ENCODE measurements around the gene MLH1. TPM values are rescaled to one million over a fixed set of nuclear protein-coding genes. Genes with fewer than 3 reads are reported as not detected.
"Not testable (repeated sequence)": the region's sequence is repeated elsewhere in the genome, so short reads cannot be mapped to it uniquely, and the experiment has no call there.

MLH1 gene
- total and polyA plus RNA-seq, 2 experiments from 2014 or later = 28.1 to 37.7 TPM

DNA sequence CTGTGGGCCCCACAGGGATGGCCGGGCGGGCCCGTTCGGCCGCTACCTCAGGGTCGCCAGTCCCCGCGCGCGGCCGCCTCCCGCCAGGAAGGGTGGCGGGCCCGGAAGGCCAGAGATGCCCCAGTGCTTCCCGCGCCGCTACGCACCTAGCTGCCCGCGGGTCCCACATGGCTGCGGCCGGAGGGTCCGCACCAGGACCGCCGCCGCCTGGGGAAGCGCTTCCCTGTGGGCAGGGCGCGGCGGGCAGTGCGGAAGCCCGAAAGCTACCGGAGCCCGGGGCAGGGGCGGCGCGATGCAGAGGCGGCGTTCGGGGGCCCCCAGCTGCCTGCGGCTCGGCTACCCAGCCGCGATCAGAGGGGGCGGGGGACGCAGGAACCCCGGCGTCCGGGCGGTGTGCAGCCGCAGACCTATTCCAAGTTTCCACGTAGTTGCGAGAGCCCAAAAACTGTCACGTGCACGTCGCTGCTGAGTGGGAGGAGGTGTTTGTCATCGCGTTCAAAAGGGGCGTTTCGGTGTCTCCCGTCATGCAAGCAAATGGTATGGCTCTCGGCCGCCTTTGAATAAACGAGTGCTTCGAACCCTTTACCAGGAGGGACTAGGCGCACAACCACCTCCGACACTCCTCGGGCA is 48.6 kb upstream of the MLH1 start, which contains the start of gene TRANK1:
Gene TRANK1, minus strand, starts transcription at position 414 of the 630 bp plus-strand sequence. Its CDS starts 245 bp downstream, at position 169.
- Histone ChIP-seq H3K9me2 (replicated peaks; ENCODE audit: insufficient read depth) (no peaks in the 10 kb centered on the region), H3K4me2 (peak within 1 kb of the TSS; percentile 94), H2AFZ (peak within 1 kb of the TSS; percentile 96), H3K4me3 (peak within 1 kb of the TSS; percentile 69), H3K27ac (peak within 1 kb of the TSS; percentile 84), H3K9me3 (ENCODE audit: low read depth) (no peaks in the 10 kb centered on the region), H3K79me2 (peaks cover 32% of the 10 kb centered on the region), H3K27me3 (no peaks in the 10 kb centered on the region), H3K4me1 (ENCODE audit: insufficient read depth) (peaks cover 25% of the 10 kb centered on the region), H4K20me1 (ENCODE audit: insufficient read depth, poor library complexity, severe bottlenecking) (no peaks in the 10 kb centered on the region), H3K36me3 (replicated peaks; ENCODE audit: insufficient read depth, low read depth) (no peaks in the 10 kb centered on the region)
- 3% methylated on average over 45 of the region's 68 CpGs for WGBS (ENCODE audit: low lambda C conversion rate, missing lambda C conversion rate)
- TF ChIP-seq EZH2phosphoT487 (IDR thresholded peaks at IDR 0.05; ENCODE audit: low read depth, severe bottlenecking, unreplicated experiment) = no peak
- TF ChIP-seq EZH2 (IDR thresholded peaks at IDR 0.05; ENCODE audit: borderline replicate concordance) = no peak
- TF ChIP-seq, protein P1, sequence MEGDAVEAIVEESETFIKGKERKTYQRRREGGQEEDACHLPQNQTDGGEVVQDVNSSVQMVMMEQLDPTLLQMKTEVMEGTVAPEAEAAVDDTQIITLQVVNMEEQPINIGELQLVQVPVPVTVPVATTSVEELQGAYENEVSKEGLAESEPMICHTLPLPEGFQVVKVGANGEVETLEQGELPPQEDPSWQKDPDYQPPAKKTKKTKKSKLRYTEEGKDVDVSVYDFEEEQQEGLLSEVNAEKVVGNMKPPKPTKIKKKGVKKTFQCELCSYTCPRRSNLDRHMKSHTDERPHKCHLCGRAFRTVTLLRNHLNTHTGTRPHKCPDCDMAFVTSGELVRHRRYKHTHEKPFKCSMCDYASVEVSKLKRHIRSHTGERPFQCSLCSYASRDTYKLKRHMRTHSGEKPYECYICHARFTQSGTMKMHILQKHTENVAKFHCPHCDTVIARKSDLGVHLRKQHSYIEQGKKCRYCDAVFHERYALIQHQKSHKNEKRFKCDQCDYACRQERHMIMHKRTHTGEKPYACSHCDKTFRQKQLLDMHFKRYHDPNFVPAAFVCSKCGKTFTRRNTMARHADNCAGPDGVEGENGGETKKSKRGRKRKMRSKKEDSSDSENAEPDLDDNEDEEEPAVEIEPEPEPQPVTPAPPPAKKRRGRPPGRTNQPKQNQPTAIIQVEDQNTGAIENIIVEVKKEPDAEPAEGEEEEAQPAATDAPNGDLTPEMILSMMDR (IDR thresholded peaks at IDR 0.05; ENCODE audit: poor library complexity) = no peak
- DNase-seq (ENCODE audit: low spot score) = peak; percentile 75

DNA sequence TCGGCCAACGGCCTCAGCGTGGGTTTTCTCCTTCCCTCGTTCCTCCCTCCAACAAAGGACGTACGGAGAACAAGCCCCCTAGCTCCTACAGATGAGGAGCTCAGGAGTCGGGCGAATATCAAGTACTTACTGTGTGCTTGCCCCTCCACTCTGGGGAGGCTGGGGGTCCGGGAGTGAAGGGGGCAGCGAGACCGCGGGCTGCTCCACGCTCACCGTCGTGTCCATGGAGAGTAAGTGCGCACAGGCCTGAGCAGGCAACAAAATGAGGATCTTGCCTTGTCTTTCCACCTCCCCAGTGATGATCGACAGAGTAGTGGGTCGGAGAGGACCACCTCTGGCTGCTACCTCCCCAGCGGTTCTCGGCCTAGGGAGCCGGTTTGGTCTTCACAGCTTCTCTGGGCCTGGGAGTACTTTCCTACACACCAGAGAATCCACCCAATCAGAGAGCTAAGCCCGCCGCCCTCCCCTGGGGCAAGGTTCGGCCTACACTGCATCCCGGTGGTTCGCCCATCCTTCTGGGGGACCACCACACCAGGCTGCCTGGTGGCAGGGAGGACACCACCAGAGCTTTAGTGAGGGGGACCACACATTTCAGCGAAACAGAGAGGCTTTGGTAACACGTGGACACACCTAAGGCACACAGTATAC is 47.9 kb upstream of the MLH1 start:
- Histone ChIP-seq H3K79me2 (peaks cover 27% of the 10 kb centered on the region), H3K4me3 (no peak overlapping the region), H3K4me2 (peak overlapping the region; percentile 94), H3K9me3 (ENCODE audit: low read depth) (no peaks in the 10 kb centered on the region), H3K27me3 (no peaks in the 10 kb centered on the region), H3K9me2 (replicated peaks; ENCODE audit: insufficient read depth) (no peaks in the 10 kb centered on the region), H2AFZ (peak overlapping the region; percentile 96), H4K20me1 (ENCODE audit: insufficient read depth, poor library complexity, severe bottlenecking) (no peaks in the 10 kb centered on the region), H3K4me1 (ENCODE audit: insufficient read depth) (peaks cover 25% of the 10 kb centered on the region), H3K27ac (no peak overlapping the region), H3K36me3 (replicated peaks; ENCODE audit: insufficient read depth, low read depth) (no peaks in the 10 kb centered on the region)
- WGBS (ENCODE audit: low lambda C conversion rate, missing lambda C conversion rate) = 93% methylated on average over 27 of the region's 28 CpGs
- DNase-seq (ENCODE audit: low spot score) = no peak
- no peak for TF ChIP-seq EZH2 (IDR thresholded peaks at IDR 0.05; ENCODE audit: borderline replicate concordance)
- TF ChIP-seq EZH2phosphoT487 (IDR thresholded peaks at IDR 0.05; ENCODE audit: low read depth, severe bottlenecking, unreplicated experiment) = no peak

DNA sequence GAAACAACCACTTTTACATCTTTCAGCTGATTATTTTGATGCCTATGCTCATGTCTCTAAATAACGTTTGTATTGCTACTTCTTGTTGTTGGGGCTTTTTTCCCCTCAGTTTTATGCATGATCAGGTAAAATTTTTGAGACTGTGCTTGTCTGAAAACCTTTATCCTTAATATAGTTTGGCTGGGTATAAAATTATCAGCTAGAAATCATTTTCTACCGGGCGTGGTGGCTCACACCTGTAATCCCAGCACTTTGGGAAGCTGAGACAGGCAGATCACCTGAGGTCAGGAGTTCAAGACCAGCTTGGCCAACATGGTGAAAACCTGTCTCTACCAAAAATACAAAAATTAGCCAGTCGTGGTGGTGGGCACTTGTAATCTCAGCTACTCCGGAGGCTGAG is 45.5 kb upstream of the MLH1 start:
- not testable (repeated sequence) for H2AFZ ChIP-seq; H3K36me3 ChIP-seq (replicated peaks; ENCODE audit: insufficient read depth, low read depth); DNase-seq (ENCODE audit: low spot score); H4K20me1 ChIP-seq (ENCODE audit: insufficient read depth, poor library complexity, severe bottlenecking); H3K27me3 ChIP-seq; H3K4me1 ChIP-seq (ENCODE audit: insufficient read depth); H3K9me3 ChIP-seq (ENCODE audit: low read depth); H3K27ac ChIP-seq; H3K4me3 ChIP-seq; H3K4me2 ChIP-seq; H3K9me2 ChIP-seq (replicated peaks; ENCODE audit: insufficient read depth)
- 88% methylated on average over 5 of the region's 5 CpGs for WGBS (ENCODE audit: low lambda C conversion rate, missing lambda C conversion rate)
- peaks cover 10% of the 10 kb centered on the region for H3K79me2 ChIP-seq

DNA sequence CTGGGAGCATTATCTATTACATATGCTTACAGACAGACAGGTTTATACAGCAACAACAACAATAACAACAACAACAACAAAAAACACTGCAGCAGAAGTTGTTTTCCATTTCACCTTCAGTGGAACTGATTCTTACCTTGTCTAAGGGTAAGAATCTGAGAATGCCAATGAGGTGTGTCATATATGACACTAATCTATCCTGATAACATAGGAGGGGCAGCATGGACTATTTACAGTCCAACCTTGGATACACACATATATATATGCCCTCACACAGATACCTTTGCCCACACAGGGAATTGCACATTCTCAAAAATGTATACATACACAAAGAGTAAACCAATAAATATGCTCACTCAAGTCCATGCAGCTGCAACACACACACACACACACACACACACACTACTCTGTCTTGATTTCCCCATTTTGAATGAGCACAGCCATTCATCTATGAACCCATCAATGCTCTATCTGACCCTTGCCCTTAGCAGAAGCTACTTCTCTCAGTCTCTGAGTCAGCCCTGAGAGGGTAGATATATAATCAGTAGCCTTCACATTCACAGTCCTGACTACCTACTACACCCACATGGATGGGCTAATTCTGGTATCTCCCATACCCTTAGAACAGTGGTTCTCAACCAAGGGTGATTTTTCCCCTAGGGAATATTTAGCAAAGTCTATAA is 38.7 kb upstream of the MLH1 start:
- no peak for TF ChIP-seq EZH2 (IDR thresholded peaks at IDR 0.05; ENCODE audit: borderline replicate concordance)
- TF ChIP-seq, protein P1 (IDR thresholded peaks at IDR 0.05; ENCODE audit: poor library complexity) = no peak
- no peak for TF ChIP-seq EZH2phosphoT487 (IDR thresholded peaks at IDR 0.05; ENCODE audit: low read depth, severe bottlenecking, unreplicated experiment)
- H3K4me2 ChIP-seq = no peak overlapping the region
- no peaks in the 10 kb centered on the region for H4K20me1 ChIP-seq (ENCODE audit: insufficient read depth, poor library complexity, severe bottlenecking)
- no peaks in the 10 kb centered on the region for H3K36me3 ChIP-seq (replicated peaks; ENCODE audit: insufficient read depth, low read depth)
- no peak overlapping the region for H2AFZ ChIP-seq
- no peaks in the 10 kb centered on the region for H3K9me2 ChIP-seq (replicated peaks; ENCODE audit: insufficient read depth)
- H3K27ac ChIP-seq = peak overlapping the region; percentile 76
- H3K79me2 ChIP-seq = no peaks in the 10 kb centered on the region
- no peaks in the 10 kb centered on the region for H3K9me3 ChIP-seq (ENCODE audit: low read depth)
- H3K4me1 ChIP-seq (ENCODE audit: insufficient read depth) = peaks cover 9% of the 10 kb centered on the region
- DNase-seq (ENCODE audit: low spot score) = peak; percentile 42
- no peak overlapping the region for H3K4me3 ChIP-seq
- H3K27me3 ChIP-seq = no peaks in the 10 kb centered on the region

All from hepatocyte (in vitro differentiated cells).